Measurements from ENCODE around the gene FABP2.
"Not testable (repeated sequence)": the region's sequence is repeated elsewhere in the genome, so short reads cannot be mapped to it uniquely, and the experiment has no call there.

The FABP2 gene

GRCh38 chr4:119307606-119308005 is 14.3 kb downstream of the FABP2 start:
- no peak for DNase-seq

GRCh38 chr4:119304431-119304830 is 17.5 kb downstream of the FABP2 start:
- DNase-seq: no peak

- DNase-seq: no peak
Measured at GRCh38 chr4:119303587-119304305, 18.2 kb downstream of the FABP2 start.

GRCh38 chr4:119302073-119302832 is 19.7 kb downstream of the FABP2 start:
- DNase-seq: no peak

GRCh38 chr4:119300101-119300978 is 21.6 kb downstream of the FABP2 start:
- DNase-seq: peak; percentile 96

GRCh38 chr4:119299741-119300100 is 22.2 kb downstream of the FABP2 start:
- DNase-seq: no peak

- DNase-seq: no peak
Measured at GRCh38 chr4:119299260-119299671, 22.7 kb downstream of the FABP2 start.

GRCh38 chr4:119297795-119298194 is 24.1 kb downstream of the FABP2 start:
- no peak for DNase-seq

- DNase-seq: no peak
Measured at GRCh38 chr4:119296356-119296755, 25.6 kb downstream of the FABP2 start.

GRCh38 chr4:119290598-119290997 is 31.3 kb downstream of the FABP2 start:
- DNase-seq: no peak

- no peak for DNase-seq
Measured at GRCh38 chr4:119289313-119289712, 32.6 kb downstream of the FABP2 start.

- no peak for DNase-seq
Measured at GRCh38 chr4:119286377-119287002, 35.4 kb downstream of the FABP2 start.

GRCh38 chr4:119284876-119285780 is 36.8 kb downstream of the FABP2 start:
- no peak for DNase-seq

GRCh38 chr4:119281393-119281792 is 40.5 kb downstream of the FABP2 start:
- DNase-seq: no peak

GRCh38 chr4:119279945-119280344 is 42.0 kb downstream of the FABP2 start:
- not testable (repeated sequence) for DNase-seq

GRCh38 chr4:119279541-119279940 is 42.4 kb downstream of the FABP2 start:
- DNase-seq: not testable (repeated sequence)

- no peak for DNase-seq
Measured at GRCh38 chr4:119271361-119272085, 50.4 kb downstream of the FABP2 start.

GRCh38 chr4:119268466-119268865 is 53.5 kb downstream of the FABP2 start:
- no peak for DNase-seq
